C4-2B (cell line): Measurements from ENCODE around the gene NIPAL1.

Source experiments
- CTCF ChIP-seq: fragments of 450-650 bp; conservative IDR thresholded peaks from 2 replicates; pipeline ENCODE4 v1.5.1; 2017; ENCODE audit warnings: mild to moderate bottlenecking
- ZFX ChIP-seq: fragments of 450-650 bp; IDR thresholded peaks from 2 replicates; pipeline ENCODE4 v1.6.1; 2017

DNA sequence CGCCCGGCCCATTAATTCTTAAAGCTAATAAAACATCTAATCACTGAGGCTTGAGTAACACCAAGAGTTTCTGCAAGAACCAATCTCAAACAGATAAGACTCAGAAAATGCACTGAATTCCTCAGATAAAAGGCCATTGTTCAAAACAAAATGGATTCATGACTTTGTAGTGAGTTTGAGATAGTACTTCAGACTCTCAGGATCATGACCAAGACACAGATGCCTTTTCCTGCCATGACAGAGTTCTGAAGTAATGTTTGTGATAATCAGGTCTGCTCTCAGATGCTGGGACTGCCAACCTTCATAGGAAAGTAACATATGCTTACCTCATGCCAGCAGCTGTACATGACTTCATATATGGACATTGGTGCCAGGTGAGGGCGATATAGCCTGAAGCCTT is 54.6 kb downstream of the NIPAL1 start:
- TF ChIP-seq CTCF (no peak), ZFX (no peak)
